ENCODE results near the gene AP3B2. TPM values are rescaled to one million over a fixed set of nuclear protein-coding genes. Genes with fewer than 3 reads are reported as not detected.

Gene AP3B2
- total RNA-seq, 4 donors from 2014 or later: 1.9 to 6.9 (median 2.2) TPM; not detected in 1

- TF ChIP-seq POLR2A (IDR thresholded peaks at IDR 0.05) (no peak), CTCF (IDR thresholded peaks at IDR 0.05) (no peak)
- intact Hi-C loops (cut with DNase I; ENCODE audit: low total_unique reads): no loop called here
These were observed 49.3 kb downstream of the AP3B2 start for GRCh38 chr15:82660378-82660777.

GRCh38 chr15:82656641-82657266, 52.9 kb downstream of the AP3B2 start:
- intact Hi-C loops (cut with DNase I; ENCODE audit: low total_unique reads): no loop called here
- TF ChIP-seq CTCF (IDR thresholded peaks at IDR 0.05) (no peak), POLR2A (IDR thresholded peaks at IDR 0.05) (no peak)
- H3K4me1 ChIP-seq: no peaks in the 10 kb centered on the region
- DNase-seq: no peak
- H3K9me3 ChIP-seq: no peaks in the 10 kb centered on the region
- no peak overlapping the region for H3K27ac ChIP-seq
- H3K36me3 ChIP-seq: no peaks in the 10 kb centered on the region
- H3K27me3 ChIP-seq: no peaks in the 10 kb centered on the region
- no peak overlapping the region for H3K4me3 ChIP-seq

More at GRCh38 chr15:82660378-82660777, 49.3 kb downstream of the AP3B2 start:
- no peaks in the 10 kb centered on the region for H3K9me3 ChIP-seq
- no peak for DNase-seq
- no peaks in the 10 kb centered on the region for H3K27me3 ChIP-seq
- H3K27ac ChIP-seq: no peak overlapping the region
- H3K36me3 ChIP-seq: no peaks in the 10 kb centered on the region
- no peaks in the 10 kb centered on the region for H3K4me1 ChIP-seq
- no peak overlapping the region for H3K4me3 ChIP-seq

- no peaks in the 10 kb centered on the region for H3K27me3 ChIP-seq
- TF ChIP-seq POLR2A (IDR thresholded peaks at IDR 0.05): no peak
- TF ChIP-seq CTCF (IDR thresholded peaks at IDR 0.05): no peak
- no peaks in the 10 kb centered on the region for H3K9me3 ChIP-seq
- H3K27ac ChIP-seq: no peak overlapping the region
- intact Hi-C loops (cut with DNase I; ENCODE audit: low total_unique reads): no loop called here
- no peaks in the 10 kb centered on the region for H3K4me1 ChIP-seq
- no peak overlapping the region for H3K4me3 ChIP-seq
- no peak for DNase-seq
- no peaks in the 10 kb centered on the region for H3K36me3 ChIP-seq
These were observed 54.1 kb downstream of the AP3B2 start for GRCh38 chr15:82655606-82656005.

- Histone ChIP-seq H3K36me3 (no peaks in the 10 kb centered on the region), H3K9me3 (no peaks in the 10 kb centered on the region), H3K27ac (no peak overlapping the region), H3K27me3 (no peaks in the 10 kb centered on the region), H3K4me1 (peaks cover 0 to under 1% of the 10 kb centered on the region in 2 donors), H3K4me3 (no peak overlapping the region)
- intact Hi-C loops (cut with DNase I; ENCODE audit: low total_unique reads): no loop called here
- DNase-seq: no peak
- no peak for TF ChIP-seq CTCF (IDR thresholded peaks at IDR 0.05)
- no peak for TF ChIP-seq POLR2A (IDR thresholded peaks at IDR 0.05)
These were observed 56.0 kb downstream of the AP3B2 start for GRCh38 chr15:82653483-82654168.

- Histone ChIP-seq H3K4me1 (peaks cover 0 to 19% of the 10 kb centered on the region in 2 donors), H3K4me3 (no peak overlapping the region), H3K27me3 (no peaks in the 10 kb centered on the region), H3K9me3 (no peaks in the 10 kb centered on the region), H3K36me3 (no peaks in the 10 kb centered on the region), H3K27ac (no peak overlapping the region)
- no peak for DNase-seq
- TF ChIP-seq POLR2A (IDR thresholded peaks at IDR 0.05): no peak
- TF ChIP-seq CTCF (IDR thresholded peaks at IDR 0.05): no peak
- intact Hi-C loops (cut with DNase I; ENCODE audit: low total_unique reads): no loop called here
These were observed 58.0 kb downstream of the AP3B2 start for GRCh38 chr15:82651708-82652107.
